ENCODE results near the gene WIPF2.

DNA sequence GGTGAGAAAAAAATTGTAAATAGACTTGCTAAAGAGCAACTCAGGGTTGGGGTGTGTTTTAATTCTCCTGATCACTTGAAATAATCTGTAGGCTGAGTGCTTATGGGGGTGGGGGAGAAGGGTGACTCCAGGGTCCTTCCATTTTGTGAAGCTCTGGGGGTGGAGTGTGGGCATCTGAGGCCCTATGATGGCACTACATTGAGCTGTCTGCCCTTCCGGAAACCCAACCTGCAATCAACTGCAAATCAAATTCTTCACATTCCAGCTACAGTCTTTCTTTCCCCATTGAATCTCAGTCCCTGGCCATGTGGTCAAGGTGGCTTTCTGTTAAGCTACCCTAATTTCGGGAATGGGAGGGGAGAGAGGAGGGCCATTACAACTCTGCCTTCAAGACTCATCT is 62.6 kb downstream of the WIPF2 start:
- TF ChIP-seq CTCF (IDR thresholded peaks at IDR 0.05; ENCODE audit: insufficient read depth, low read length, poor library complexity, severe bottlenecking) = no peak
- no peak for TF ChIP-seq EZH2phosphoT487 (conservative IDR thresholded peaks at IDR 0.05; ENCODE audit: low read length)
